Mammary epithelial cell (primary cell): Measurements from ENCODE around the gene RGS19.

Experiments
- EZH2 ChIP-seq: IDR thresholded peaks from 2 replicates; pipeline ENCODE4 v1.6.1; 2012; ENCODE audit warnings: low read length, inconsistent platforms, borderline replicate concordance
- TF ChIP-seq, protein P1 (sequence below), 2 donors: IDR thresholded peaks in 1 of 2; conservative IDR thresholded peaks in 1 of 2; 2 replicates each; pipeline ENCODE4 v1.5.1; 2011 to 2012; ENCODE audit warnings: inconsistent platforms in 2 of 2, low read length in 2 of 2, mild to moderate bottlenecking in 2 of 2, control low read depth in 1 of 2, low read depth in 1 of 2; ENCODE audit not compliant: insufficient read depth in 1 of 2; ENCODE audit errors: extremely low read depth in 1 of 2

DNA sequence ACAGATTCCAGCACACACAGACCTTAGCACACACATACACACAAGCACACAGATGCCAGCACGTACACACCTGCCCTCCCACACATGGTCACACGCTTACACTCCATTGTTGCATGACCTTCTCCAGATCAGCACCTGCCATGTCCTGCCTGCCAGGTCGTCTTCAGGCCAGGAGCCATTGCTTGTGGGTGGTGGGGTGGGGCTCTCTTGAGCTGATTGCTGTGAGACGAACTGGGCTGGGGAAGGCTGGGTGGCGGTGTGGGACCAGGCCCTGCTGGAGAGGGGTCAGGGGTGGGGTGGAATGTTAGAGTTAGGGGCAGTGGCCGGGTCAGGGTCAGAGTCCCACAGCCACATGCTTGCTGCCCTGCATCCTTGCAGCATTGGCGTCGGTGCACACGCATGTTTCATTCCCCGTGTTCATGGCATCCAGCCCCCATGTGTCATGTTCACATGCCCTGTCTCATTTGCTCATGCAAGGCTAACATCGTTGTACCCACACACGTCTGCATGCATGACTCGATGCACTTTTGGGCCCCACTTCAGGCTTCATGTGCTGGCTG is 34.6 kb upstream of the RGS19 start:
- TF ChIP-seq, protein P1, sequence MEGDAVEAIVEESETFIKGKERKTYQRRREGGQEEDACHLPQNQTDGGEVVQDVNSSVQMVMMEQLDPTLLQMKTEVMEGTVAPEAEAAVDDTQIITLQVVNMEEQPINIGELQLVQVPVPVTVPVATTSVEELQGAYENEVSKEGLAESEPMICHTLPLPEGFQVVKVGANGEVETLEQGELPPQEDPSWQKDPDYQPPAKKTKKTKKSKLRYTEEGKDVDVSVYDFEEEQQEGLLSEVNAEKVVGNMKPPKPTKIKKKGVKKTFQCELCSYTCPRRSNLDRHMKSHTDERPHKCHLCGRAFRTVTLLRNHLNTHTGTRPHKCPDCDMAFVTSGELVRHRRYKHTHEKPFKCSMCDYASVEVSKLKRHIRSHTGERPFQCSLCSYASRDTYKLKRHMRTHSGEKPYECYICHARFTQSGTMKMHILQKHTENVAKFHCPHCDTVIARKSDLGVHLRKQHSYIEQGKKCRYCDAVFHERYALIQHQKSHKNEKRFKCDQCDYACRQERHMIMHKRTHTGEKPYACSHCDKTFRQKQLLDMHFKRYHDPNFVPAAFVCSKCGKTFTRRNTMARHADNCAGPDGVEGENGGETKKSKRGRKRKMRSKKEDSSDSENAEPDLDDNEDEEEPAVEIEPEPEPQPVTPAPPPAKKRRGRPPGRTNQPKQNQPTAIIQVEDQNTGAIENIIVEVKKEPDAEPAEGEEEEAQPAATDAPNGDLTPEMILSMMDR (conservative IDR thresholded peaks at IDR 0.05 in 1 of 2, IDR thresholded peaks at IDR 0.05 in 1 of 2; ENCODE audit: extremely low read depth in 1 of 2, insufficient read depth in 1 of 2, low read depth in 1 of 2, low read length in 2 of 2) = no peak
- TF ChIP-seq EZH2 = no peak
